ENCODE data around the gene FRMPD2. TPM values are rescaled to one million over a fixed set of nuclear protein-coding genes. Genes with fewer than 3 reads are reported as not detected.

FRMPD2 gene
- total and polyA plus RNA-seq, 2 experiments from 2014 or later, result 0.10 to 0.30 TPM

DNA sequence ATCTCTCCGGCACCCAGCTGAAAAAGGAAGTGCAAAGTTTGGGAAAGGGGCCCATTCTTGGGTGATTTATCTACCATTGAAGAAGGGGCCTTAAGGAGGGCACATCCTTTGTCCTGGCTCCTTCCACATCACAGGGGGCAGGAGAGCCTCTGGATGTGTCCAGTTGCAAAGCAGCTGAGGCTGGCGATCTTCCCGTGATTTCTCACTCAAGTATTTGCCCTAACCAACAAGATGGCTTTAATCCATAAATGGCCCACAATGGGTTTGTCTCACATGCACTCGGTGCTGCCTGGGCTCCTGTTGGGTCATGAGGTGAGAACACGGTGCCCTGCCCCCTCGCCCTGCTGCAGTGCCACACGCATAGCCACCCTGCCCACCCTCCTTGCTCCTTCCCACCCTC lies 14.2 kb upstream of the FRMPD2 start:
- Histone ChIP-seq H3K36me3 (replicated peaks; ENCODE audit: insufficient read depth, low read depth) (no peaks in the 10 kb centered on the region), H3K4me1 (ENCODE audit: insufficient read depth) (peaks cover 8% of the 10 kb centered on the region), H2AFZ (no peak overlapping the region), H3K9me3 (ENCODE audit: low read depth) (no peaks in the 10 kb centered on the region), H3K27me3 (no peaks in the 10 kb centered on the region), H4K20me1 (ENCODE audit: insufficient read depth, poor library complexity, severe bottlenecking) (no peaks in the 10 kb centered on the region), H3K4me2 (no peak overlapping the region), H3K27ac (no peak overlapping the region), H3K79me2 (no peaks in the 10 kb centered on the region), H3K4me3 (no peak overlapping the region), H3K9me2 (replicated peaks; ENCODE audit: insufficient read depth) (no peaks in the 10 kb centered on the region)
- DNase-seq (ENCODE audit: low spot score), result no peak
- TF ChIP-seq EZH2 (IDR thresholded peaks at IDR 0.05; ENCODE audit: borderline replicate concordance) (no peak), EZH2phosphoT487 (IDR thresholded peaks at IDR 0.05; ENCODE audit: low read depth, severe bottlenecking, unreplicated experiment) (no peak)
- TF ChIP-seq, protein P1, sequence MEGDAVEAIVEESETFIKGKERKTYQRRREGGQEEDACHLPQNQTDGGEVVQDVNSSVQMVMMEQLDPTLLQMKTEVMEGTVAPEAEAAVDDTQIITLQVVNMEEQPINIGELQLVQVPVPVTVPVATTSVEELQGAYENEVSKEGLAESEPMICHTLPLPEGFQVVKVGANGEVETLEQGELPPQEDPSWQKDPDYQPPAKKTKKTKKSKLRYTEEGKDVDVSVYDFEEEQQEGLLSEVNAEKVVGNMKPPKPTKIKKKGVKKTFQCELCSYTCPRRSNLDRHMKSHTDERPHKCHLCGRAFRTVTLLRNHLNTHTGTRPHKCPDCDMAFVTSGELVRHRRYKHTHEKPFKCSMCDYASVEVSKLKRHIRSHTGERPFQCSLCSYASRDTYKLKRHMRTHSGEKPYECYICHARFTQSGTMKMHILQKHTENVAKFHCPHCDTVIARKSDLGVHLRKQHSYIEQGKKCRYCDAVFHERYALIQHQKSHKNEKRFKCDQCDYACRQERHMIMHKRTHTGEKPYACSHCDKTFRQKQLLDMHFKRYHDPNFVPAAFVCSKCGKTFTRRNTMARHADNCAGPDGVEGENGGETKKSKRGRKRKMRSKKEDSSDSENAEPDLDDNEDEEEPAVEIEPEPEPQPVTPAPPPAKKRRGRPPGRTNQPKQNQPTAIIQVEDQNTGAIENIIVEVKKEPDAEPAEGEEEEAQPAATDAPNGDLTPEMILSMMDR (IDR thresholded peaks at IDR 0.05; ENCODE audit: poor library complexity), result no peak
- WGBS (ENCODE audit: low lambda C conversion rate, missing lambda C conversion rate), result 94% methylated on average over 5 of the region's 7 CpGs

DNA sequence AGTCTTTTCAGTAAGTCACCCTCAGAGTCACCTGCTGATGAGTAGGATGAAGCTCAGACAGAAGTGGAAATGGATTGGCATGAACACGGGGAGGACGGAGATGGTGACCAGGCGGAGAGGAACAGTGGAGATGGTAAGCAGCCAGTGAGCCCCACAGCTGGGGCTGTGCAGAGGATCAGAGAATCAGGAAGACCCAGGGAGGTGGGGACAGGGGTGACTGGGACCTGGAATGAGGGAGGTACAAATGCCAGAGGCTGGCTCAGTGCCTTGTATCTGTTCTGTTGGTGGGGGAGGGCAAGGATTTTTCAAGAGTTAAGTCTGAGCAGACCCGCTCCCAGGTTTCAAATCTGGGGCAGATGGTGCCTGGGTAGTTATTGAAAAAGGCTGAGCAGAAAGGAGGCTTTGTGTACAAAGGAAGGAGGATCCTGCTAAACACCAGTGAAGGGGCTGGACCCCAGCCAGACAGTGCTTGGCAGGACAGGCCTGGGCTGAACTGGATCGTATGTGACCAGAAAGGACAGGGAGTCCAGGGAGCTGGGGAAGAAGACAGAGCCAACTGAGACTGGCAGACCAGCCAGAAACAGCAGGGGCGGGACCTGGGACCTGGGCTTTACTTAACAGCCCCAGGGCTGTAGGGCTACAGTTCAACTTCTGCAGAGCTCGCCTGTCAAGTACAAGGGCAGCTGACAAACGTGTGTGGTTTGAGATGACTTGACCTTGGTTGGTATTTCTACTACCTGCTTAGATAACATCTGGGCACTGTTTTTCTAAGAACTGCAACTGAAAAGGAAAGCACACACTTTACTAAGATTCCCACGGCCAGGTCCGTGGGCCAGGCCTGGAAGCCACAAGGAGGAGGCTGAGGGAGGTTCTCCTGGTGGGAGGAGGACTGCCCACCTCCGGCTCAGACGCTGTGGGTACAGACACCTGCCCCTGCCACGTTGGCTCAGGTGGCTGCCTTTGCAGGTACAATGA lies 13.2 kb upstream of the FRMPD2 start:
- WGBS (ENCODE audit: low lambda C conversion rate, missing lambda C conversion rate), result 75% methylated on average over 13 of the region's 13 CpGs
- no peaks in the 10 kb centered on the region for H4K20me1 ChIP-seq (ENCODE audit: insufficient read depth, poor library complexity, severe bottlenecking)
- TF ChIP-seq EZH2 (IDR thresholded peaks at IDR 0.05; ENCODE audit: borderline replicate concordance) (no peak), EZH2phosphoT487 (IDR thresholded peaks at IDR 0.05; ENCODE audit: low read depth, severe bottlenecking, unreplicated experiment) (no peak)
- TF ChIP-seq, protein P1 (IDR thresholded peaks at IDR 0.05; ENCODE audit: poor library complexity), result no peak
- no peak overlapping the region for H3K27ac ChIP-seq
- H3K79me2 ChIP-seq, result no peaks in the 10 kb centered on the region
- no peak overlapping the region for H3K4me2 ChIP-seq
- peaks cover 8% of the 10 kb centered on the region for H3K4me1 ChIP-seq (ENCODE audit: insufficient read depth)
- H3K4me3 ChIP-seq, result no peak overlapping the region
- no peaks in the 10 kb centered on the region for H3K9me3 ChIP-seq (ENCODE audit: low read depth)
- DNase-seq (ENCODE audit: low spot score), result peak; percentile 34
- no peak overlapping the region for H2AFZ ChIP-seq
- H3K36me3 ChIP-seq (replicated peaks; ENCODE audit: insufficient read depth, low read depth), result no peaks in the 10 kb centered on the region
- no peaks in the 10 kb centered on the region for H3K27me3 ChIP-seq
- no peaks in the 10 kb centered on the region for H3K9me2 ChIP-seq (replicated peaks; ENCODE audit: insufficient read depth)

DNA sequence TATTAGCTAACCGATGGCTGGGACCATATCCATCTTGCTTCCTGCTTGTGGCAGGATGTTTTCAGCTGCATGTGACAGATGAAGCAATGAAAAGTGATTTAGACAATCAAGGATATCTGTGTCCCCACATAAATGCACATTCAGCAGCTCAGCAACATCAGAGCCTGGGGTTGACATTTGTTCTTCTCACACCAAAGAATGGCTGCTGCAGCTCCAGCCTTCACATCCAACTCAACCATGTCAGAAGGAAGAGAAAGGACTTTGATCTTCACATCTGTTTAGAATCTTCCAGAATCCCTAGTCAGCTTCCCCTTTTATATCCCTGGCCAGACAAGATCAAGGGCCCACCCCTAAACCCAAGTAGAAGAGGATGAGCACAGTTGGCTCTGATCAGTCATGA lies 11.9 kb upstream of the FRMPD2 start:
- Histone ChIP-seq H2AFZ (no peak overlapping the region), H3K27me3 (no peaks in the 10 kb centered on the region), H3K9me2 (replicated peaks; ENCODE audit: insufficient read depth) (no peaks in the 10 kb centered on the region), H3K27ac (no peak overlapping the region), H3K4me1 (ENCODE audit: insufficient read depth) (peaks cover 8% of the 10 kb centered on the region), H3K79me2 (no peaks in the 10 kb centered on the region), H3K4me2 (no peak overlapping the region), H3K4me3 (no peak overlapping the region), H3K36me3 (replicated peaks; ENCODE audit: insufficient read depth, low read depth) (no peaks in the 10 kb centered on the region), H4K20me1 (ENCODE audit: insufficient read depth, poor library complexity, severe bottlenecking) (no peaks in the 10 kb centered on the region), H3K9me3 (ENCODE audit: low read depth) (no peaks in the 10 kb centered on the region)
- 100% methylated on average over 1 of the region's 1 CpG for WGBS (ENCODE audit: low lambda C conversion rate, missing lambda C conversion rate)
- no peak for DNase-seq (ENCODE audit: low spot score)
- TF ChIP-seq, protein P1 (IDR thresholded peaks at IDR 0.05; ENCODE audit: poor library complexity), result no peak
- TF ChIP-seq EZH2phosphoT487 (IDR thresholded peaks at IDR 0.05; ENCODE audit: low read depth, severe bottlenecking, unreplicated experiment) (no peak), EZH2 (IDR thresholded peaks at IDR 0.05; ENCODE audit: borderline replicate concordance) (no peak)

All from hepatocyte (in vitro differentiated cells).